ENCODE results near the gene MPRIP. TPM values are rescaled to one million over a fixed set of nuclear protein-coding genes. Genes with fewer than 3 reads are reported as not detected.

Gene MPRIP
- total RNA-seq, 2 donors from 2014 or later, result 359 to 405 TPM

DNA sequence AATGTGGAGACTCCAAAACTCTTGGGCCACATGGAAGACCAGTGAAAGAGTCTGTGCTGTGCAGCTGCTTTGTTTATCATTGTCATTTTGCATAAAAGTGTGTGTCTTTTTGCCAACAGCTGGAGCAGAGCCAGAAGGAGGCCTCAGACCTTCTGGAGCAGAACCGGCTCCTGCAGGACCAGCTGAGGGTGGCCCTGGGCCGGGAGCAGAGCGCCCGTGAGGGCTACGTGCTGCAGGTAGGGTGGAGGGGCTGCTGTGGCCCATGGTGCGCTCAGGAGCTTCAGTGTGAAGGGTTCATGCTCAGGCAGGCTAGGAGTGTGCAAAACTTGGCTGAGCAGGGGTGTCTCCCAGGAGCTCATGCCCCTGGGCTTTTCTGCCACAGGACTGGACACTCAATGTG, 118.9 kb downstream of the MPRIP start:
- intact Hi-C loops (cut with DNase I), result no loop called here
- DNase-seq (ENCODE audit: low spot score), result no peak

DNA sequence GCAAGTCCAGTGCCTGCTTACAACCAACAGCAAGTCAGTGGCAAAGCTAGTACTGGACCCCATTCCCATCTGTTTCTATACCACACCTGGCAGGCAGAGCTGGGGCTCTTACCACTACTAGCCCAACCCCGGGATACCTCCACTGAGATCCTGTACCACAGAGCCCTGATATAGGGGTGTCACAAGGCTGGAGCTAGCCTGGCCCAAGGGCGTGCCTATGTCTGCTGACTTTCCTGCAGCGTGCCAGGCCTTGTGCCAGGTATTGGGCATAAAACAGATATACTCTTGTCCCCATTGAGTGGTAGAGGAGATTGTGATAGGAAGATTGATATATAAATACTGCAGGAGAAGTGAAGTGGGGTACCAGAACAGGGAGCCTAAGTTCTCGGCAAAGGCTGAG, 119.5 kb downstream of the MPRIP start:
- DNase-seq (ENCODE audit: low spot score), result no peak
- intact Hi-C loops (cut with DNase I), result no loop called here

GRCh38 chr17:17164156-17164555, 121.9 kb downstream of the MPRIP start:
- intact Hi-C loops (cut with DNase I), result no loop called here
- DNase-seq (ENCODE audit: low spot score), result no peak

GRCh38 chr17:17164676-17165075, 122.4 kb downstream of the MPRIP start:
- intact Hi-C loops (cut with DNase I), result no loop called here
- DNase-seq (ENCODE audit: low spot score), result no peak

DNA sequence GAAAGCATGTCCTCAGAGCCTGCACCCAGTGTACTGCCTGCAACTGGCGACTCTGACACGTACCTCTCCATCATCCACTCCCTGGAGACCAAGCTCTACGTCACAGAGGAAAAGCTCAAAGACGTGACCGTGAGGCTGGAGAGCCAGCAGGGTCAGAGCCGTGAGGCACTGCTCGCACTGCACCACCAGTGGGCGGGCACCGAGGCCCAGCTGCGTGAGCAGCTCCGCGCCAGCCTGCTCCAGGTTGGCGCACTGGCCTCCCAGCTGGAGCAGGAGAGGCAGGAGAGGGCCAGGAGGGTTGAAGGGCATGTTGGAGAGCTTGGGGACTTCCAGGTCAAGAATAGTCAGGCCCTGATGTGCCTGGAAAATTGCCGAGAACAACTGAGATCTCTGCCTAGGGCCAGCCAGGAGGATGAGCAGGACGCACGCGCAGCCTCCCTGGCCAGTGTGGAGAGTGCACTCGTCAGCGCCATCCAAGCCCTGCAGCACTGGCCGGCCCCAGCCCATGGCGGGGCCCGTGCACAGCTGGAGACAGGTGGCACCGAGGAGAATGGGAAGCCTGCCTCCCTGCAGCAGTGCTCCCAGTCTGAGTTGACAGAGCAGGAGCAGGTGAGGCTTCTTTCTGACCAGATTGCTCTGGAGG, 123.5 kb downstream of the MPRIP start:
- DNase-seq (ENCODE audit: low spot score), result no peak
- intact Hi-C loops (cut with DNase I), result no loop called here

DNA sequence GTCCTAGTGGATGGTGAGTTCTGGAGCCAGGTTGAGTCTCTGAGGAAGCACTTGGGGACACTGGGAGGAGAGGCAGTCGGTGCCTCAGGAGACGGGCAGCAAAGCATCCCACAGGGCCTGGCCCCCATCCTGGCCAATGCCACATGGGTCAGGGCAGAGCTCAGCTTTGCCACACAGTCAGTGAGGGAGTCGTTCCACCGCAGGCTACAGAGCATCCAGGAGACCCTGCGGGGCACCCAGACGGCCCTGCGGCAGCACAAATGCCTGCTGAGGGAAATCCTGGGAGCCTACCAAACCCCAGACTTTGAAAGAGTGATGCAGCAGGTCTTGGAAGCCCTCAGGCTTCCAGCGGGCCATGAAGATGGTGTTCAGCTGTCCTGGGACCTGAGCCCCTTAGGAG, 124.2 kb downstream of the MPRIP start:
- DNase-seq (ENCODE audit: low spot score), result no peak
- intact Hi-C loops (cut with DNase I), result no loop called here

DNA sequence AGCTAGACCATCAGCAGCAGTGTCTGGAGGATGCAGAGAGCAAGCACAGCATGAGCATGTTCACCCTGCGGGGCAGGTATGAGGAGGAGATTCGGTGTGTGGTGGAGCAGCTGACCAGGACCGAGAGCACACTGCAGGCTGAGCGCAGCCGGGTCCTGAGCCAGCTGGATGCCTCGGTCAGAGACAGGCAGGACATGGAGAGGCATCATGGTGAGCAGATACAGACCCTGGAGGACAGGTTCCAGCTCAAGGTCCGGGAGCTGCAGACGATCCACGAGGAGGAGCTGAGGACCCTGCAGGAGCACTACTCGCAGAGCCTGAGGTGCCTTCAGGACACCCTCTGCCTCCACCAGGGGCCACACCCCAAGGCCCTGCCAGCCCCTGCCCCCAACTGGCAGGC, 125.1 kb downstream of the MPRIP start:
- intact Hi-C loops (cut with DNase I), result no loop called here

DNA sequence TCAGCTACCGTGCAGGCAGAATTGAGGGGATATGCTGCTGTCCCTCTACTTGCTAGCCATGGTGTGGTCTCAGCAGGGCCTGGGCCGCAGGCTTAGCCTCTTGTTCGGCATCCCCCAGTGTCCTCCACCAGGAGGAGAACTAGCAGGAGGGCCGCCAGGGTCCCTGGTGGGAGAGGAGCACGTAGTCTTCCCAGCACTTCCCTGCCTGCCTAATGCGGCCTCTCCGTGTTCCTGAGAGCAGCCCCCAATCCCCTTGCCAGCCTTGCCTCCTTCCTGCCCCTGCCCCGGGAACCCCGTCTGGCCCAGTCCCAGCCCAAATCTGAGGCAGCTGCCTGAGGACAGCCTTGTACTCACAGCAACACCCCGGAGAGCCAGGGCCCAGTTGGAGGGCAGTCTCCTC, 125.7 kb downstream of the MPRIP start:
- no peak for DNase-seq (ENCODE audit: low spot score)

More for the DNA sequence above, 125.1 kb downstream of the MPRIP start:
- no peak for DNase-seq (ENCODE audit: low spot score)

GRCh38 chr17:17168401-17168800, 126.1 kb downstream of the MPRIP start:
- no peak for DNase-seq (ENCODE audit: low spot score)
- intact Hi-C loops (cut with DNase I), result no loop called here

More for the DNA sequence above, 125.7 kb downstream of the MPRIP start:
- intact Hi-C loops (cut with DNase I), result no loop called here

DNA sequence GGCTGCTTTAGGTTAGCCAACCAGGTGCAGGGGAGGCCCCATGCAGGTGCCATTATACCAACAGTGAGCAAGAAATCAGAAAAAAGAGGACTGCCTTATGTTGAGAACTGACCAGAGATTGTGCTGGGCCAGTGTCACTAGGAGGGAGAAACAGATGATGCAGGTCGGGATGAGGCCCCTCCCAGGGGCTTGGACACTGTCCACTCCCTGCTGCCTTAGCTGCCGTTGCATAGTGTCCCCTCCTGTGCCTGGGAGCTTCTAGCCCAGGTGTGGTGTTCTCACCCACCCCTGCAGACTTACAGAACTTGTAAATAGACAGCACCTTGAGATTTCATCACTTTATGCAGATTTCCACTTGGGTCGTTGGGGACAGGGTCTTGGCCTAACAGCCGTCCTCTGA, 127.1 kb downstream of the MPRIP start:
- intact Hi-C loops (cut with DNase I), result loop anchor here in 1 of 2 donors (1.0 kb wide), 1 partner anchor 45 kb away; no protein-coding TSS in a partner anchor
- DNase-seq (ENCODE audit: low spot score), result no peak

DNA sequence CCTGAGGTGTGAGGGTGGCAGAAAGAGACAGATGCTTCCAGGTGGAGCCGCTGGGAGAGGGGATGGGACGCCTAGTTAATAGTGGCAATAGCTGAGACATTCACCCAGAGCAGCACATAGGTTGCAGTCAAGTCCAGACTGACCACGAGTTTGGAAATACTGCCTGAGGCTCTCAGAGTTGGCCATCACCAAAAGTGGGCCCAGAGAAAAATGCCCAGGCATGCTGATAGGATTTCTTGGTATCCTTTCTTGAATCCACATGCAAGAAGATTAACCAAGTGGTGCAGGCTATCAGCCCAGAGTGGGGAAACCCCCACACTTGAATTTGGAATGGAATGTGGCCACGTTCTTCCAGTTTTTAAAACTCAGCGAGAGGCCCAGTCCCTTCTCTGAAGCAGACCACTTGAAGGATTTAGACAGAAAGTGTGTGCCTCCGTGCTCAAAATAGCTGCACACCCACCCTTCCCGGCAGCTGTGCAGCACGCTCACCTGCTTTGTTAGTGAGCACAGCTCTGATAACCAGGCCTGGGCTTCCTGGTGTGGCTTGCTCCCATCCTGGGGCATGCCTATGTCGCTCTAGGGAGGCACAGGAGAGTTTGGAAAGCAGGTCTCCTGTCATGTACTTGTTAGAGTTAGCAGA, 128.2 kb downstream of the MPRIP start:
- intact Hi-C loops (cut with DNase I), result no loop called here
- no peak for DNase-seq (ENCODE audit: low spot score)

DNA sequence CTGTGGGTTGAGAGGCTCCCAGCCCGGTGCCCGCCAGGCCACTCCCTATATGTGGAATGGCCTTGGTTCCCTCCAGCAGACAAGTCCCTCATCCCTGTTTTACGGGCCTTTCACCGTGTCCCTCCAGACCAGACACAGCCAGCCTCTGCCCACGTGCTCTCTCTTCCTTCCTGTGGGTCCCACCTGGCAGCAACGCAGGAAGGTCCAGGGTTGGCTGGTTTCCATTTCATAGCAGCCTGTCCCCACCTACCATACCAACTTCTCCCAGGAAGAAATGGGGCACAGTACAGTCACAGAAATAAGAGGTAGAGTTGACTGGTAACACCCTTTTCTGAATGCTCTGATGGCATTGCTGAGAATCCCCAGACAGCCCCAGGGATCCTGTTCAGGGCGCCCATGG, 128.9 kb downstream of the MPRIP start:
- intact Hi-C loops (cut with DNase I), result no loop called here
- no peak for DNase-seq (ENCODE audit: low spot score)

DNA sequence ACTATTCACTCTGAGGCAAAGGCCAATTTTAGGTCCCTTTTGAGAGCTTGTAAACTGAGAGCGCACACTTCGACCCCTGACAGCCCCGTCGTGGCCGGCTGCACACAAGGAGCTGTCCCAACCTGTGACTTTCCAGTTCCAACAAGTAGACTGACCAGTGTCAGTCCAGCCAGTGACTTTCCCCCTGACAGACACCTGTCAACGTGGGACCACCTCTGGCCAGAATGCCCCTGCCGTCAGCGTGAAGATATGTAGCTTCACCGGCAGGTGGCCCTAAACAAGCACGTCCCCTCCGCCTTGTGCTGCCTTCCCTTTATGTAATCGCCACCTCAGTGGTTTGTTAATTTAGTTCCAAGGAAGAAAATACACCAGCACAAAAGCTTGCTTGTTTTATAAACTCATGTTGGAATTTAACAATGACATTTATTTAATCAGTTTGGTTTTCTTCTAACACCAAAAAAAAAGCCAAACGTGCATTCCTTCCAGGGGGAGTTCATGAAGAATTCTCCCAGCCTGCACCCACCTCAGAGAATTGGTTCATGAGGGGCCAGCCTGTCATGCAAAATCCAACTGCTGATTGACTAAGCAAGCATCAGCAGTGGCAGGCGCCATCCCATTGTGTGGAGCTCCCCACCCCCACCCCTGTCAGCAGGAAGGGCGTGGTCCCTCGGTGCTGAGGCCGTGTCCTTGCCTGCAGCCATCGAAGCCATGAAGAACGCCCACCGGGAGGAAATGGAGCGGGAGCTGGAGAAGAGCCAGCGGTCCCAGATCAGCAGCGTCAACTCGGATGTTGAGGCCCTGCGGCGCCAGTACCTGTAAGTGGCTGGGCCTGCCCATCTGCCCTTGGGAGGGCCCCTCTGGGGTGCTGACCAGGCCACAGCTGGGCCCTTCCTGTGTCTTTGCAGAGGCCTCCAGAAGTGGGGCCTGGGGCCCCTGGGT, 130.0 kb downstream of the MPRIP start:
- intact Hi-C loops (cut with DNase I), result no loop called here
- DNase-seq (ENCODE audit: low spot score), result no peak

DNA sequence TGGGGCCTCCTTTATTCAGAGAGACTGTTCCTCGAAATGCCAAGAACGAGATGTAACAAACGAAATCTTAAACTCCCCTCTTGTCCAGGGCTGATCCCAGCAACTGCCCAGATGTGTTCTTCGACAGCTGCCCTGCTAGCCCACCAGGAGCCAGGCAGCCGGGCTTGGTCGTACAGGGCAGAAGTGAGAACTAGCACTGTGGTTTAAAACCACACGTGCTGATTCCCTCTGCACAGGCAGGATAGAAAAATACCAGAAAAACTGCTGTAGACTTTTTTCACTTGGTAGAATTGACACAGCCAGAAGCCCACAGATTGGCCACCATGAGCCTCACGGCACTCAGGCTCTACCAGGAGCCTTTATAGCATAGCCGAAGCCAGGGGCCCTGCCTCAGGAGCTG, 130.7 kb downstream of the MPRIP start:
- intact Hi-C loops (cut with DNase I), result no loop called here

GRCh38 chr17:17173921-17174320, 131.7 kb downstream of the MPRIP start:
- intact Hi-C loops (cut with DNase I), result no loop called here
- no peak for DNase-seq (ENCODE audit: low spot score)

More for the DNA sequence above, 130.7 kb downstream of the MPRIP start:
- DNase-seq (ENCODE audit: low spot score), result no peak

DNA sequence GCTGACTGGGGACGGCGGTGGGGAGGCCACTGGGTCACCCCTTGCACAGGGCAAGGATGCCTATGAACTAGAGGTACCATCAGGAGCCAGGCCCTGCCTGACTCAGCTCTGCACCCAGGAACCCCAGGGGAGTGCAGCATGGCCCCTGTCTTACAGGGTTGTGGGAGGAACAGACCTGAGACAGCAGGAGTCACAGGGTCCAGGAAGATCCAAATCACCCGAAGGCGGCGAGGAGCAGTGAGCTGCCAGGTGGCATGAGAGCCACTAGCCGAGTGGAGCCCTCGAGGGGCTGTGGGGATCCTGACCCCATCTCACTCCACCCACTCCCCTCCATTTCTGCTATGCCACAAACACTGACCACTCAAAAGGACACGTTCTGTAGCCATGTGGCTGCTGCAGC, 133.1 kb downstream of the MPRIP start:
- intact Hi-C loops (cut with DNase I), result no loop called here
- no peak for DNase-seq (ENCODE audit: low spot score)

DNA sequence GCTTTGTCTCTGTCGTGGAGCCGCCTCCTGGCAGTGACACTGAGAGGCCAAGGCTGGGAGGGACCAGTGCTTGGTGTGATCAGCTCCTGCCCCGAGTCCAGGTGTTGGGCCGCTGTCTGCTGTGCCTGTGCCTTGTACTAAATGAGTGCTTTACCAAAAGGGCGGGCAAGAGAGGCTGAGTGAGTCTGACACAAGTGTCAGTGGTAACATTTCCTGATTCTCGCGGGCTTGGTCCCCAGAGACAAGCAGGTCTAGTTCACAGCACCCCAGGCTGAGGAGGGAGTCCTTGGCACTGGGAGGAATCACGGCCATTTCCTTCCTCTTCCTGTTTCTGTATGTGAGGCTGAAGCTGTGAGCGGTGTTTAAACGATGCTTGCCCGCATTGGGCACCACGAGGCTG, 133.7 kb downstream of the MPRIP start:
- intact Hi-C loops (cut with DNase I), result no loop called here
- DNase-seq (ENCODE audit: low spot score), result no peak

DNA sequence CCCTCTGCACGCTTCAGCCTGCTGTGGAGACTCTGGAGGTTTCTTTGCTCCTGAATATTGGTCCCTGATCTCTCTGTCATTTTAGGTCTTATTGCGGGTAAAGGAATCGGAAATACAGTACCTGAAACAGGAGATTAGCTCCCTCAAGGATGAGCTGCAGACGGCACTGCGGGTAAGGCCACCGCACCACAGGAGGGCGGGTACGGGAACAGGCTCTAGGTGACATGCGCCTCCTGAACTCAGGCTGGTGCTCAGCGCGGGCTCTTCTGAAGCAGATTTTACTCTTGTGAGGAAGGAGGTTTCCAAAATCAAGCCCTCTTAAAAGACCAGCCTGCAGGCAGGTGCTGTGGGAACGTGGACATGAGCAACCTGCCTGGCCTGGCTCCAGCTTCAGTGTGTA, 134.1 kb downstream of the MPRIP start:
- no peak for DNase-seq (ENCODE audit: low spot score)
- intact Hi-C loops (cut with DNase I), result no loop called here

DNA sequence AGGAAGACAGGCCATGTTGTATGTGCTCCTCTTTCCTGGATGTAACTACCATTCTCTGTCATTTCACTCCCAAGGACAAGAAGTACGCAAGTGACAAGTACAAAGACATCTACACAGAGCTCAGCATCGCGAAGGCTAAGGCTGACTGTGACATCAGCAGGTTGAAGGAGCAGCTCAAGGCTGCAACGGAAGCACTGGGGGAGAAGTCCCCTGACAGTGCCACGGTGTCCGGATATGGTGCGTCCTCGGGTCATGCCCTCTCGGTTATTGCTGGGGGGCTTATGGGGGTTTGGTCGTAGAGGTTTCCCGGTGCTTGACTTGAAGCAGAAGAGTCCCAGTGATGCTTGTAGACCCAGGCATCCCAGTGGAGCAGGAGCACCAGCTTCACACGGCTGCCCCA, 134.9 kb downstream of the MPRIP start:
- intact Hi-C loops (cut with DNase I), result no loop called here
- no peak for DNase-seq (ENCODE audit: low spot score)

GRCh38 chr17:17179371-17179827, 137.1 kb downstream of the MPRIP start:
- DNase-seq (ENCODE audit: low spot score), result no peak
- intact Hi-C loops (cut with DNase I), result no loop called here
